Measurements from ENCODE around the gene ZNF335. TPM values are rescaled to one million over a fixed set of nuclear protein-coding genes. Genes with fewer than 3 reads are reported as not detected.
A peak's percentile ranks its signal among the peaks of the same experiment; 100 is the strongest.

ZNF335 gene
- total and polyA plus RNA-seq, 2 of the 13 experiments (the other 11 are each of a cell fraction or from before 2014, with no cell fraction given): 9.7 to 13.7 TPM

DNA sequence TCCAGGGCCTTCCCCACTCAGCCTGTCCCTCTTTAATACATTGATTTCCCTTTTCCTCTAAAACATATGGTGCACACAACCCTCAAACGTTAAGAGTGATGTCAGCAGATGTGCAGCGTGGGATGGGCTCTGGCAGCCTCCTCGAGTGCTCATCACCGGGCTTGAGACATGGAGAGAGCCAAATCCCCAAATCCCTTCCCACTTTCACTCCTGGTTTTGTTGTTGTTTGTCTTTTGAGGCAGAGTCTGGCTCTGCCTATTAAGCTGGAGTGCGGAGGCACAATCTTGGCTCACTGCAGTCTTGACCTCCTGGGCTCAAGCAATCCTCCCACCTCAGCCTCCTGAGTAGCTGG is 54.2 kb downstream of the ZNF335 start (continued):
- TF ChIP-seq RELA (CRISPR knock-in tag; IDR thresholded peaks at IDR 0.05) (no peak), ZNF615 (CRISPR knock-in tag; IDR thresholded peaks at IDR 0.05; ENCODE audit: borderline replicate concordance) (no peak), SRF (IDR thresholded peaks at IDR 0.05; ENCODE audit: low read depth, low read length) (no peak), PHF8 (CRISPR knock-in tag; IDR thresholded peaks at IDR 0.05) (no peak), ZNF691 (CRISPR knock-in tag; IDR thresholded peaks at IDR 0.05; ENCODE audit: borderline replicate concordance, low read depth) (no peak), HDAC6 (IDR thresholded peaks at IDR 0.05; ENCODE audit: low read depth, low read length) (no peak), ARNT2 (CRISPR knock-in tag; IDR thresholded peaks at IDR 0.05; ENCODE audit: low read depth) (0 out of 2 replicates have a peak, but pooled peaks have one; percentile 40), ZNF891 (CRISPR knock-in tag; IDR thresholded peaks at IDR 0.05) (0 out of 2 replicates have a peak, but pooled peaks have one; percentile 34), ARHGAP35 (CRISPR knock-in tag; IDR thresholded peaks at IDR 0.05; ENCODE audit: borderline replicate concordance) (no peak), ZFP36L1 (CRISPR knock-in tag; IDR thresholded peaks at IDR 0.05) (0 out of 2 replicates have a peak, but pooled peaks have one; percentile 55), CENPT (CRISPR knock-in tag; IDR thresholded peaks at IDR 0.05; ENCODE audit: low read depth) (no peak), ZNF556 (CRISPR knock-in tag; IDR thresholded peaks at IDR 0.05; ENCODE audit: borderline replicate concordance) (no peak), NFIC (IDR thresholded peaks at IDR 0.05; ENCODE audit: low read length) (no peak), SP2 (CRISPR knock-in tag; IDR thresholded peaks at IDR 0.05) (no peak)
- TF ChIP-seq, protein P1, sequence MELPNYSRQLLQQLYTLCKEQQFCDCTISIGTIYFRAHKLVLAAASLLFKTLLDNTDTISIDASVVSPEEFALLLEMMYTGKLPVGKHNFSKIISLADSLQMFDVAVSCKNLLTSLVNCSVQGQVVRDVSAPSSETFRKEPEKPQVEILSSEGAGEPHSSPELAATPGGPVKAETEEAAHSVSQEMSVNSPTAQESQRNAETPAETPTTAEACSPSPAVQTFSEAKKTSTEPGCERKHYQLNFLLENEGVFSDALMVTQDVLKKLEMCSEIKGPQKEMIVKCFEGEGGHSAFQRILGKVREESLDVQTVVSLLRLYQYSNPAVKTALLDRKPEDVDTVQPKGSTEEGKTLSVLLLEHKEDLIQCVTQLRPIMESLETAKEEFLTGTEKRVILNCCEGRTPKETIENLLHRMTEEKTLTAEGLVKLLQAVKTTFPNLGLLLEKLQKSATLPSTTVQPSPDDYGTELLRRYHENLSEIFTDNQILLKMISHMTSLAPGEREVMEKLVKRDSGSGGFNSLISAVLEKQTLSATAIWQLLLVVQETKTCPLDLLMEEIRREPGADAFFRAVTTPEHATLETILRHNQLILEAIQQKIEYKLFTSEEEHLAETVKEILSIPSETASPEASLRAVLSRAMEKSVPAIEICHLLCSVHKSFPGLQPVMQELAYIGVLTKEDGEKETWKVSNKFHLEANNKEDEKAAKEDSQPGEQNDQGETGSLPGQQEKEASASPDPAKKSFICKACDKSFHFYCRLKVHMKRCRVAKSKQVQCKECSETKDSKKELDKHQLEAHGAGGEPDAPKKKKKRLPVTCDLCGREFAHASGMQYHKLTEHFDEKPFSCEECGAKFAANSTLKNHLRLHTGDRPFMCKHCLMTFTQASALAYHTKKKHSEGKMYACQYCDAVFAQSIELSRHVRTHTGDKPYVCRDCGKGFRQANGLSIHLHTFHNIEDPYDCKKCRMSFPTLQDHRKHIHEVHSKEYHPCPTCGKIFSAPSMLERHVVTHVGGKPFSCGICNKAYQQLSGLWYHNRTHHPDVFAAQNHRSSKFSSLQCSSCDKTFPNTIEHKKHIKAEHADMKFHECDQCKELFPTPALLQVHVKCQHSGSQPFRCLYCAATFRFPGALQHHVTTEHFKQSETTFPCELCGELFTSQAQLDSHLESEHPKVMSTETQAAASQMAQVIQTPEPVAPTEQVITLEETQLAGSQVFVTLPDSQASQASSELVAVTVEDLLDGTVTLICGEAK (IDR thresholded peaks at IDR 0.05): no peak
- TF ChIP-seq, protein P1 (CRISPR knock-in tag; IDR thresholded peaks at IDR 0.05): no peak
- TF ChIP-seq, protein P2, sequence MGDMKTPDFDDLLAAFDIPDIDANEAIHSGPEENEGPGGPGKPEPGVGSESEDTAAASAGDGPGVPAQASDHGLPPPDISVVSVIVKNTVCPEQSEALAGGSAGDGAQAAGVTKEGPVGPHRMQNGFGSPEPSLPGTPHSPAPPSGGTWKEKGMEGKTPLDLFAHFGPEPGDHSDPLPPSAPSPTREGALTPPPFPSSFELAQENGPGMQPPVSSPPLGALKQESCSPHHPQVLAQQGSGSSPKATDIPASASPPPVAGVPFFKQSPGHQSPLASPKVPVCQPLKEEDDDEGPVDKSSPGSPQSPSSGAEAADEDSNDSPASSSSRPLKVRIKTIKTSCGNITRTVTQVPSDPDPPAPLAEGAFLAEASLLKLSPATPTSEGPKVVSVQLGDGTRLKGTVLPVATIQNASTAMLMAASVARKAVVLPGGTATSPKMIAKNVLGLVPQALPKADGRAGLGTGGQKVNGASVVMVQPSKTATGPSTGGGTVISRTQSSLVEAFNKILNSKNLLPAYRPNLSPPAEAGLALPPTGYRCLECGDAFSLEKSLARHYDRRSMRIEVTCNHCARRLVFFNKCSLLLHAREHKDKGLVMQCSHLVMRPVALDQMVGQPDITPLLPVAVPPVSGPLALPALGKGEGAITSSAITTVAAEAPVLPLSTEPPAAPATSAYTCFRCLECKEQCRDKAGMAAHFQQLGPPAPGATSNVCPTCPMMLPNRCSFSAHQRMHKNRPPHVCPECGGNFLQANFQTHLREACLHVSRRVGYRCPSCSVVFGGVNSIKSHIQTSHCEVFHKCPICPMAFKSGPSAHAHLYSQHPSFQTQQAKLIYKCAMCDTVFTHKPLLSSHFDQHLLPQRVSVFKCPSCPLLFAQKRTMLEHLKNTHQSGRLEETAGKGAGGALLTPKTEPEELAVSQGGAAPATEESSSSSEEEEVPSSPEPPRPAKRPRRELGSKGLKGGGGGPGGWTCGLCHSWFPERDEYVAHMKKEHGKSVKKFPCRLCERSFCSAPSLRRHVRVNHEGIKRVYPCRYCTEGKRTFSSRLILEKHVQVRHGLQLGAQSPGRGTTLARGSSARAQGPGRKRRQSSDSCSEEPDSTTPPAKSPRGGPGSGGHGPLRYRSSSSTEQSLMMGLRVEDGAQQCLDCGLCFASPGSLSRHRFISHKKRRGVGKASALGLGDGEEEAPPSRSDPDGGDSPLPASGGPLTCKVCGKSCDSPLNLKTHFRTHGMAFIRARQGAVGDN (CRISPR knock-in tag; IDR thresholded peaks at IDR 0.05): peak; percentile 35; the same call in 1 of the 2 replicates

Measured in HepG2 (cell line).